Measurements from ENCODE around the gene ZNF618. TPM values are rescaled to one million over a fixed set of nuclear protein-coding genes. Genes with fewer than 3 reads are reported as not detected.

Gene ZNF618
- total RNA-seq, 2 donors from 2014 or later: 2.5 to 3.3 TPM

- DNase-seq (no peak), ATAC-seq (no peak)
- intact Hi-C loops (cut with DNase I, micrococcal nuclease): no loop called here
Measured at GRCh38 chr9:113927277-113927676, 51.2 kb downstream of the ZNF618 start.

- intact Hi-C loops (cut with DNase I, micrococcal nuclease): no loop called here
- ATAC-seq: no peak
Measured at GRCh38 chr9:113928269-113928668, 52.2 kb downstream of the ZNF618 start.

GRCh38 chr9:113929634-113930389 is 53.7 kb downstream of the ZNF618 start:
- DNase-seq (no peak), ATAC-seq (no peak)
- intact Hi-C loops (cut with DNase I, micrococcal nuclease): no loop called here

More at GRCh38 chr9:113928269-113928668, 52.2 kb downstream of the ZNF618 start:
- no peak for DNase-seq

- intact Hi-C loops (cut with DNase I, micrococcal nuclease): no loop called here
- ATAC-seq (no peak), DNase-seq (no peak)
Measured at GRCh38 chr9:113930390-113930783, 54.3 kb downstream of the ZNF618 start.

GRCh38 chr9:113931140-113931539 is 55.0 kb downstream of the ZNF618 start:
- ATAC-seq (no peak), DNase-seq (no peak)
- intact Hi-C loops (cut with DNase I, micrococcal nuclease): no loop called here

GRCh38 chr9:113931777-113932176 is 55.7 kb downstream of the ZNF618 start:
- intact Hi-C loops (cut with DNase I, micrococcal nuclease): no loop called here
- DNase-seq (no peak), ATAC-seq (no peak)

GRCh38 chr9:113932906-113933584 is 56.9 kb downstream of the ZNF618 start:
- no peak for DNase-seq
- no peak for ATAC-seq
- intact Hi-C loops (cut with DNase I, micrococcal nuclease): no loop called here

GRCh38 chr9:113933671-113934070 is 57.6 kb downstream of the ZNF618 start:
- intact Hi-C loops (cut with DNase I, micrococcal nuclease): no loop called here
- DNase-seq: no peak
- no peak for ATAC-seq

- DNase-seq: no peak
- ATAC-seq: no peak
- intact Hi-C loops (cut with DNase I, micrococcal nuclease): no loop called here
Measured at GRCh38 chr9:113934167-113934828, 58.2 kb downstream of the ZNF618 start.

GRCh38 chr9:113934829-113935676 is 58.9 kb downstream of the ZNF618 start:
- ATAC-seq: no peak
- DNase-seq: no peak
- intact Hi-C loops (cut with DNase I, micrococcal nuclease): no loop called here

- ATAC-seq (no peak), DNase-seq (no peak)
- intact Hi-C loops (cut with DNase I, micrococcal nuclease): no loop called here
Measured at GRCh38 chr9:113935677-113936380, 59.7 kb downstream of the ZNF618 start.

GRCh38 chr9:113940077-113940476 is 64.0 kb downstream of the ZNF618 start:
- intact Hi-C loops (cut with DNase I, micrococcal nuclease): no loop called here
- no peak for DNase-seq
- ATAC-seq: no peak

GRCh38 chr9:113941056-113941455 is 64.9 kb downstream of the ZNF618 start:
- intact Hi-C loops (cut with DNase I, micrococcal nuclease): no loop called here
- ATAC-seq (no peak), DNase-seq (no peak)

- intact Hi-C loops (cut with DNase I, micrococcal nuclease): no loop called here
Measured at GRCh38 chr9:113941526-113941925, 65.4 kb downstream of the ZNF618 start.

GRCh38 chr9:113943112-113944009 is 67.3 kb downstream of the ZNF618 start:
- no peak for DNase-seq
- intact Hi-C loops (cut with DNase I, micrococcal nuclease): no loop called here
- no peak for ATAC-seq

More at GRCh38 chr9:113941526-113941925, 65.4 kb downstream of the ZNF618 start:
- DNase-seq (no peak), ATAC-seq (no peak)

- no peak for ATAC-seq
- DNase-seq: no peak
- intact Hi-C loops (cut with DNase I, micrococcal nuclease): no loop called here
Measured at GRCh38 chr9:113945784-113946183, 69.7 kb downstream of the ZNF618 start.

GRCh38 chr9:113946496-113947115 is 70.5 kb downstream of the ZNF618 start:
- intact Hi-C loops (cut with DNase I, micrococcal nuclease): no loop called here
- no peak for ATAC-seq

More at GRCh38 chr9:113946496-113947115, 70.5 kb downstream of the ZNF618 start:
- no peak for DNase-seq

Data from left colon (tissue), 2 donors.